Right cardiac atrium (tissue), 5 donors: ENCODE measurements around the gene BORA. TPM values are rescaled to one million over a fixed set of nuclear protein-coding genes. Genes with fewer than 3 reads are reported as not detected.

ENCODE experiments used
- polyA plus RNA-seq: library from polyadenylated mRNA; stranded (reverse); fragments of 200-250 nt; gene quantifications from one replicate; pipeline ENCODE4 v1.2.3, GENCODE V29; 2013
- total RNA-seq, 4 donors: library from RNA; stranded (reverse); fragmentation: NEBNext Ultra II Directional; extraction: Animal tissue kit (Norgen Biotek cat#: 25700); gene quantifications; one replicate each; pipeline ENCODE4 v1.2.1, GENCODE V29; 2021
- donor health status: healthy with polysubstance abuse.
- donor health status: DM: no; HTN: yes; CAD: no.
- donor health status: DM: no; HTN: no; CAD: no.
- donor health status: DM: no; HTN: yes; CAD: no; lungs with severe emphysema.
- donor health status: DM: yes; HTN: yes; CAD: no.

Gene BORA
- total and polyA plus RNA-seq, 5 donors = 0.54 to 1.4 (median 0.97) TPM

Other genes with a start within 250 kb of the BORA start
- 1 to 10 TPM; 6.6 to 8.2 (median 7.4) TPM for gene MZT1, start 294 bp upstream of the BORA start, total RNA-seq
- 7.5 TPM for gene MZT1, start 294 bp upstream of the BORA start, polyA plus RNA-seq
- gene DIS3, start 54.0 kb downstream of the BORA start, total RNA-seq = 10 to 100 TPM; 15.2 to 16.7 (median 15.6) TPM
- 5.3 TPM for gene DIS3, start 54.0 kb downstream of the BORA start, polyA plus RNA-seq
- gene PIBF1, start 54.2 kb downstream of the BORA start, total RNA-seq = 10 to 100 TPM; 11.2 to 17.7 (median 13.2) TPM
- 10.5 TPM for gene PIBF1, start 54.2 kb downstream of the BORA start, polyA plus RNA-seq